ENCODE measurements around the gene TNFRSF11A. TPM values are rescaled to one million over a fixed set of nuclear protein-coding genes. Genes with fewer than 3 reads are reported as not detected.
A peak's percentile ranks its signal among the peaks of the same experiment; 100 is the strongest.

TNFRSF11A gene
- total RNA-seq, 2 donors from 2014 or later = 26.8 to 41.9 TPM

DNA sequence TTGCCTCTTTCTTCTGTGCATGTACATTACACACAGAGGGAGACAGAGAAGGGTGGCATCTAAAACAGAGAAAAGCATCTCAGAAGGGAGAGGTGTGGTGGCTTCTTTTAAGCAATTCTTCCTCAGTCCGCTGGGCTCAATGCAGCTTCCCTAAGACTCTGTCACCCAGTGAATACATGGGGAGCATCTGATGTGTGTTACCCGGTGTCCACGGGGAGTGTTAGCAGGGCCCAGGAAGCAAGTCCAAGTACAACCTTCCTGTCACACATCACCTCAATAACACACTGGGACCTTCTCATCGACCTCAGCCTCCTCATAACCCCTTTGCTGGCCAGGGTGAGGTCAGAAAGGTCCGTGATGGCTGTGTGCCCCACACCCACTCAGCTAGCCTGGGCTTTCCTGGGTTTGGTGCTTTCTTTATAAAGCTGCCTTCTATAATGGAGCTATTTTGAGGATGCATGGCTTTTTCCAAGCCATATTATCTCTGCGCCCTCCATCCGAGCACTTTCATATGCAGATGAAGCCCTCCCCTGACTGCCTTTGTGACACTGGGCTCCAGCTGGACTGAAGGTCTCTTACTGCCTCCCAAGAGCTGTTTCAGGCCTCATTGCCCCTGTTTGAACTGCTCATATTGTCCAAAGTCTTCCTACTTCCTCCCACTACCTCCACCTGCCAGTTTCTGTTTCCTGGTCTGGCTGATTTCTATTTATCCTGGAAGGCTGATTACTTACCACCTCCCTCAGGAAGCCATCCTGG lies 21.4 kb downstream of the TNFRSF11A start:
- H3K4me3 Mint-ChIP-seq = peak overlapping the region; percentile 19
- H3K4me1 Mint-ChIP-seq = peaks cover 7% of the 10 kb centered on the region
- peak; percentile 32 for ATAC-seq (replicated peaks)
- no peaks in the 10 kb centered on the region for H3K9me3 Mint-ChIP-seq
- peaks cover under 1% of the 10 kb centered on the region for H3K27me3 Mint-ChIP-seq
- no peaks in the 10 kb centered on the region for H3K36me3 Mint-ChIP-seq (ENCODE audit: low read depth)
- peak overlapping the region; percentile 41 for H3K27ac Mint-ChIP-seq

DNA sequence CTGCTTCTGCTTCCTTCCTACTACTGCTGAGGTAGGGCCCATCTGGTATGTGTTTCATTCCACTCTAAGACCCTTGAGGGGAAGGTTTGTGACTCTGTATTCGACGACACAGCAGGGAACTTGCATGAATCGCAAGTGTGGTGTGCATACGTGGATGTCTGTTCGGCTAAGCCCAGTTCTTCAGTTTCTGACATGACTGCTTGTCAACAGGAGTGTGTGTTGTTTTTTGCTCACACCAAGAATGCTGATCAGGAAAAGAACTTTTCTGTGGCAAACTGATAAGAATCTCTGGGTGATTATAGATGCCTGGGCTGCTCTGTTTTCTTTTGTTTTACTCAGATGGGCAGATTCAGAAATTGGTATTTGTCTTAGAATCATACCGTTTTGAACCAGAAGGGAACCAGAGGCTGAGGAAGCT lies 22.0 kb downstream of the TNFRSF11A start:
- Mint-ChIP-seq H3K36me3 (ENCODE audit: low read depth) (no peaks in the 10 kb centered on the region), H3K4me1 (peaks cover 7% of the 10 kb centered on the region), H3K9me3 (no peaks in the 10 kb centered on the region), H3K4me3 (peak overlapping the region; percentile 19), H3K27me3 (no peaks in the 10 kb centered on the region), H3K27ac (peak overlapping the region; percentile 41)
- peak; percentile 62 for ATAC-seq (replicated peaks)

DNA sequence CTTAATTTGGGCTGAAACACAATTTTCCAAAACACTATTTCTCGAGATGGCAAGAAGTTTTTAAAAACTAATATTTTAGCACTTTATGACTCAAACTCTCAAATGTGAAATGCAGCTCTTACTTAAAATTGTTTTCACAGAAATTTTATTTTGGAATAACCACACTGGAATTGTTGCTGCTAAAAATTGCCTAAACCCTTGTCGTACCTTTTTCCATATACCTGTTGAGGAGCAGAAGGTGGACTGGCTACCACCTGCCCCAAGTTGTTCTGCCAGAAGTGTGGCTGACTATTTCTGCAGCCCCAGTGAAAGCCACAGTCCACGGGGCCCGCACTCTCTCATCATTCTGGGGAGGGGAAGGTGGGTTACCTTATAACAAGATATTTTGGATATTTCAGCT lies 23.4 kb downstream of the TNFRSF11A start:
- Mint-ChIP-seq H3K27me3 (no peaks in the 10 kb centered on the region), H3K4me3 (no peak overlapping the region), H3K36me3 (ENCODE audit: low read depth) (no peaks in the 10 kb centered on the region), H3K27ac (no peak overlapping the region), H3K9me3 (no peaks in the 10 kb centered on the region), H3K4me1 (peaks cover 7% of the 10 kb centered on the region)
- ATAC-seq (replicated peaks) = no peak

GRCh38 chr18:62353170-62353569 lies 28.1 kb downstream of the TNFRSF11A start:
- no peak for ATAC-seq (replicated peaks)
- no peaks in the 10 kb centered on the region for H3K9me3 Mint-ChIP-seq
- H3K4me1 Mint-ChIP-seq = no peaks in the 10 kb centered on the region
- no peak overlapping the region for H3K4me3 Mint-ChIP-seq
- H3K27ac Mint-ChIP-seq = no peak overlapping the region
- no peaks in the 10 kb centered on the region for H3K36me3 Mint-ChIP-seq (ENCODE audit: low read depth)
- H3K27me3 Mint-ChIP-seq = no peaks in the 10 kb centered on the region

DNA sequence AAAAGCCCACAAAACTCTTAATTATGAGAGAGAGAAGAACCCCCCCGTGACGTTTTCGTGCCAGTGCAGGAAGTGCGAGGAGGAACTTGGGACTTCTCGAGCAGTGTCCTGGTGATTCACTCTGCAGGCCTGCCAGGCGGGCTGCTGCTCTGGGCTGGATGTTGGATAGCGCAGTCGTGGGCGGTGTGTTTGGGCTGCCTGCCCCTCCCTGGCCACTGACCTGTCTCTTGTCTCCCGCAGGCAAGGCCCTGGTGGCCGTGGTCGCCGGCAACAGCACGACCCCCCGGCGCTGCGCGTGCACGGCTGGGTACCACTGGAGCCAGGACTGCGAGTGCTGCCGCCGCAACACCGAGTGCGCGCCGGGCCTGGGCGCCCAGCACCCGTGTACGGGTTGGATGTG lies 29.0 kb downstream of the TNFRSF11A start:
- ATAC-seq (replicated peaks) = no peak
- Mint-ChIP-seq H3K27me3 (no peaks in the 10 kb centered on the region), H3K27ac (no peak overlapping the region), H3K4me3 (no peak overlapping the region), H3K36me3 (ENCODE audit: low read depth) (no peaks in the 10 kb centered on the region), H3K4me1 (no peaks in the 10 kb centered on the region), H3K9me3 (no peaks in the 10 kb centered on the region)

DNA sequence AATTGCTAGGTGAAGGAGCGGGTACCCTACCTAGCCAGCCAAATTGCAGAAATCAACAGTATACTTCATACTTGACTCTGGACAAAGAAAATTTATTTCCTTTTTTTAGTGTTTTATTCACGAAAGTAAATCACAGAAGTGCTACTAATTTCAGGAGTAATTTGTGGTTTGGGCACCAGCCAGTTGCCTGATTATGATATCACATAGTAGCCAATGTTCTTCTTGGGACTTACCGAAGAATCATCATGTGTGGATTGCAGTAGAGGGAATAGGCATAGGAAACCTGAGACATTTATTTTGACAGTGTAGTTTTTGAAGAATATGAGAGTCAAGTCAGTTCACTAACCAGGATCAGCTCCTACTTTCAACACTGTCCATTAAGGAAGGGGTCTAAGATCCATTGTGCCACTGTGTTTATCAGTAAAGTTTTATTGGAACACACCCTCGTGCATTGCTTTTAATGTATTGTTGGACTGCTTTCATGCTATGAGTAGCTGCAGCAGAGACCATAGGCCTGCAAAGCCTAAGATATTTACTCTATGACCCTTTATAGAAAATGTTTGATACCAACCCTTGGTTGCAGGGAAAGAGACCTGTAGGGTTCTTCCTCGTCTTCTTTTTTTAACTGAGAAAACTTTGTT lies 32.1 kb downstream of the TNFRSF11A start:
- H3K27ac Mint-ChIP-seq = peak overlapping the region; percentile 52
- H3K4me1 Mint-ChIP-seq = no peaks in the 10 kb centered on the region
- no peak overlapping the region for H3K4me3 Mint-ChIP-seq
- no peaks in the 10 kb centered on the region for H3K9me3 Mint-ChIP-seq
- no peaks in the 10 kb centered on the region for H3K27me3 Mint-ChIP-seq
- peak; percentile 56 for ATAC-seq (replicated peaks)
- peaks cover 14% of the 10 kb centered on the region for H3K36me3 Mint-ChIP-seq (ENCODE audit: low read depth)

DNA sequence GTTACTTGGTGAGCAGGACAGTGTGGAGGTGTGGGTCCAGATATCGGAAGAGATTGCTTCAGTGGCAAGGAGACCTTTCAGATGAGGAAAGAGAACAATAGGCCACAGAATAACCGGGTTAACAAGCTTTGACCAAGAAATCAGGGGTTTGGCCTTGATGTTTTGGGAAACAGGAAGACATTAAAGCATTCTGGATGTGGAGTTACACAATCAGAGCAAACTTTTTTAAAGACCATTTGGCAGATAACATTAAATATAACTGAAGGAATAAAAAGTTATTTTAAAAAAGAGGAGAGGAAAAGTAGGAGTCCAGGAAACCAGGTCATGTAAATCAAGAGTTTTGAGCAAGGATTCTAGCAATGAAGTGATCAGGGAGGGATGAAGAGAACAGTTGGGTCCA lies 35.7 kb downstream of the TNFRSF11A start:
- H3K9me3 Mint-ChIP-seq = no peaks in the 10 kb centered on the region
- no peak for ATAC-seq (replicated peaks)

GRCh38 chr18:62361288-62361687 lies 36.2 kb downstream of the TNFRSF11A start:
- no peak overlapping the region for H3K4me3 Mint-ChIP-seq
- no peaks in the 10 kb centered on the region for H3K9me3 Mint-ChIP-seq
- H3K36me3 Mint-ChIP-seq (ENCODE audit: low read depth) = peaks cover 14% of the 10 kb centered on the region
- ATAC-seq (replicated peaks) = no peak
- H3K27ac Mint-ChIP-seq = no peak overlapping the region
- no peaks in the 10 kb centered on the region for H3K4me1 Mint-ChIP-seq
- no peaks in the 10 kb centered on the region for H3K27me3 Mint-ChIP-seq

More for the DNA sequence above, 35.7 kb downstream of the TNFRSF11A start:
- peaks cover 14% of the 10 kb centered on the region for H3K36me3 Mint-ChIP-seq (ENCODE audit: low read depth)
- H3K4me3 Mint-ChIP-seq = no peak overlapping the region
- H3K27me3 Mint-ChIP-seq = no peaks in the 10 kb centered on the region
- H3K27ac Mint-ChIP-seq = no peak overlapping the region
- no peaks in the 10 kb centered on the region for H3K4me1 Mint-ChIP-seq

GRCh38 chr18:62364558-62364957 lies 39.4 kb downstream of the TNFRSF11A start:
- Mint-ChIP-seq H3K27ac (no peak overlapping the region), H3K27me3 (peaks cover 2% of the 10 kb centered on the region), H3K4me1 (peaks cover 11% of the 10 kb centered on the region), H3K36me3 (ENCODE audit: low read depth) (peaks cover 31% of the 10 kb centered on the region), H3K9me3 (no peaks in the 10 kb centered on the region), H3K4me3 (no peak overlapping the region)
- no peak for ATAC-seq (replicated peaks)

DNA sequence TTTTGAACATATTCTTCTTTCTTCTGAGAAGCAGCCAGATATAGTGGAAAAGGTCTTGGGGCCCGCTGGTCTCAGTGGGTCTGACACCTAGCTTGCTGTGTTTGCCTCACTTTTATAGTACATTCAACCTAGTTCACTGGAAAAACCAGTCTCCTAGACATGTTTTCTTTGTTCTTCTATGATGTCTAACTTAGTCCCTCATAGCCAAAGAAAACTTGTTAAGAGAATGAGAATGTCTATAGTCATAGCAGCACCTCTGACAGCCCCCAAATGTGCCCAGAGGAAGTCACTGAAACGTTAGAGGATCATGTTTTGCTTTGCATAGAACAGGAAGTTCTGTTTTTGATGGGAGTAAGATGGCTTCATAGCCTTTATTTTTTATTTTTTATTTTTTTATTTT lies 40.3 kb downstream of the TNFRSF11A start:
- Mint-ChIP-seq H3K4me3 (no peak overlapping the region), H3K36me3 (ENCODE audit: low read depth) (peaks cover 35% of the 10 kb centered on the region), H3K27ac (no peak overlapping the region), H3K4me1 (peaks cover 13% of the 10 kb centered on the region), H3K9me3 (no peaks in the 10 kb centered on the region), H3K27me3 (peaks cover 2% of the 10 kb centered on the region)
- ATAC-seq (replicated peaks) = peak; percentile 51

- ATAC-seq (replicated peaks) = no peak
- peaks cover 30% of the 10 kb centered on the region for H3K36me3 Mint-ChIP-seq (ENCODE audit: low read depth)
- peaks cover 2% of the 10 kb centered on the region for H3K27me3 Mint-ChIP-seq
- H3K4me3 Mint-ChIP-seq = no peak overlapping the region
- peak overlapping the region; percentile 50 for H3K27ac Mint-ChIP-seq
- H3K9me3 Mint-ChIP-seq = no peaks in the 10 kb centered on the region
- peaks cover 20% of the 10 kb centered on the region for H3K4me1 Mint-ChIP-seq
These were observed 41.9 kb downstream of the TNFRSF11A start for GRCh38 chr18:62366992-62367391.

- Mint-ChIP-seq H3K27me3 (peaks cover 2% of the 10 kb centered on the region), H3K4me1 (peaks cover 20% of the 10 kb centered on the region), H3K36me3 (ENCODE audit: low read depth) (peaks cover 30% of the 10 kb centered on the region), H3K4me3 (peak overlapping the region; percentile 32), H3K27ac (peak overlapping the region; percentile 85), H3K9me3 (no peaks in the 10 kb centered on the region)
- peak; percentile 88 for ATAC-seq (replicated peaks)
These were observed 43.0 kb downstream of the TNFRSF11A start for GRCh38 chr18:62368100-62368499.

DNA sequence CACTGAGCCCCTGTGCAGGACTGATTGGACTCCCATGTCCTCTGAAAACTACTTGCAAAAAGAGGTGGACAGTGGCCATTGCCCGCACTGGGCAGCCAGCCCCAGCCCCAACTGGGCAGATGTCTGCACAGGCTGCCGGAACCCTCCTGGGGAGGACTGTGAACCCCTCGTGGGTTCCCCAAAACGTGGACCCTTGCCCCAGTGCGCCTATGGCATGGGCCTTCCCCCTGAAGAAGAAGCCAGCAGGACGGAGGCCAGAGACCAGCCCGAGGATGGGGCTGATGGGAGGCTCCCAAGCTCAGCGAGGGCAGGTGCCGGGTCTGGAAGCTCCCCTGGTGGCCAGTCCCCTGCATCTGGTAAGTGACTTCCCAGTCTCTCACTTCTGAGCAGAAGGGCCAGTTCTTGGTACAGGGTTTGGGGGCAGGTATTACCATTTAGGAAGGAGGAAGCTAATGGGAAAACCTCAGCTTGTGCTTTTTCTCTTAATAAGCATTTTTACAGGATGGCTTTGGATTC lies 44.1 kb downstream of the TNFRSF11A start:
- Mint-ChIP-seq H3K27me3 (peaks cover 2% of the 10 kb centered on the region), H3K4me3 (no peak overlapping the region), H3K36me3 (ENCODE audit: low read depth) (peaks cover 30% of the 10 kb centered on the region), H3K27ac (no peak overlapping the region), H3K4me1 (peaks cover 24% of the 10 kb centered on the region), H3K9me3 (no peaks in the 10 kb centered on the region)
- no peak for ATAC-seq (replicated peaks)

DNA sequence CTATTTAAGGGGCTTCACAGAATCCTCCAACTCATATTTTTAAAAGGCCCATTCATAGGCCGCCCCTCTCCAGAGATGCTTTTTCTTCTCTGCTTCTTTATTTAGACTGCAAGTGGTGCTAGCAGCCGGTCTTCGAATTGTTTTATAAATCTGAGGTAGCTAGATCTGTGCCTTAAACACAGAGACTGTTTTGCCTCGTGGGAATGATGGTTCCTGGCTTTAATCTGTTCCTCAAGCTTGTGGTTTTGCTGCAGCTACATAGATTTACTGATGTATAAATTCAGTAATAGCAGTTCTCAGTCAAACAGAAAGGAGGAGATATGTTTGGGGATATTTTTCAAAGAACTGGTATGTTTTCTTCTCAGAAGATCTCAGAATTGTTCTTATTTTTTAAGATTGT lies 45.3 kb downstream of the TNFRSF11A start:
- peak; percentile 17 for ATAC-seq (replicated peaks)
- Mint-ChIP-seq H3K9me3 (no peaks in the 10 kb centered on the region), H3K27ac (peak overlapping the region; percentile 70), H3K36me3 (ENCODE audit: low read depth) (peaks cover 30% of the 10 kb centered on the region), H3K27me3 (peaks cover 2% of the 10 kb centered on the region), H3K4me1 (peaks cover 24% of the 10 kb centered on the region), H3K4me3 (peak overlapping the region; percentile 18)

- Mint-ChIP-seq H3K4me1 (peaks cover 24% of the 10 kb centered on the region), H3K36me3 (ENCODE audit: low read depth) (peaks cover 30% of the 10 kb centered on the region), H3K4me3 (peak overlapping the region; percentile 18)
These were observed 46.3 kb downstream of the TNFRSF11A start for GRCh38 chr18:62371436-62371835.

More at GRCh38 chr18:62371436-62371835, 46.3 kb downstream of the TNFRSF11A start:
- H3K27me3 Mint-ChIP-seq = peaks cover 2% of the 10 kb centered on the region
- ATAC-seq (replicated peaks) = no peak
- H3K9me3 Mint-ChIP-seq = no peaks in the 10 kb centered on the region
- H3K27ac Mint-ChIP-seq = peak overlapping the region; percentile 70
